Activated CD4-positive, alpha-beta T cell treated with anti-CD3 and anti-CD28 coated beads, Interleukin-2, amount 50 U/mL, for 4 hours (primary cell): ENCODE data around the gene SCAPER.
"Not testable (repeated sequence)": the region's sequence is repeated elsewhere in the genome, so short reads cannot be mapped to it uniquely, and the experiment has no call there.

Experiments
- DNase-seq, 2 experiments: peaks; one replicate each; pipeline ENCODE4 v3.0.0-alpha.2; 2020

Gene SCAPER

GRCh38 chr15:76860201-76860600 lies 44.9 kb downstream of the SCAPER start:
- DNase-seq = no peak

GRCh38 chr15:76850367-76850766 lies 54.8 kb downstream of the SCAPER start:
- not testable (repeated sequence) for DNase-seq

GRCh38 chr15:76846782-76847181 lies 58.4 kb downstream of the SCAPER start:
- DNase-seq = no peak

DNA sequence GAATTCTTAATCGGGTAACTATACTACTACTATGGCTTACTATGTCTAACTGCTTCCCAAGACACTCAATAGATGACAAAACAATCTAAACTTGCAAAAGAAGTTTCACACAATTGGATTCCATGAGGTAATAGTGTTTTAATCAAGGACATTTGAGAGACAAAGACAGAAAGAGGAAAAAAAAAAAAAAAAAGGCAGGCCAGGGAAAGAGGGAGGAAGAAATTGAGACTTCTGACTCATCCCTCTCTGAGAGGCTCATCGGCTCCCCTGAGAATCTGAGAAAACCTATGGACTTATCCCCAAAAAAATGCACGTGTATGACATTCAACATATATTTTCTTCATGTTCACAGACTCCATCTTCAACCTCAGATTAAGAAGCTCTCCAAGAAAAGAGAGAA lies 61.0 kb downstream of the SCAPER start:
- no peak for DNase-seq

GRCh38 chr15:76843269-76843668 lies 61.9 kb downstream of the SCAPER start:
- DNase-seq = no peak

DNA sequence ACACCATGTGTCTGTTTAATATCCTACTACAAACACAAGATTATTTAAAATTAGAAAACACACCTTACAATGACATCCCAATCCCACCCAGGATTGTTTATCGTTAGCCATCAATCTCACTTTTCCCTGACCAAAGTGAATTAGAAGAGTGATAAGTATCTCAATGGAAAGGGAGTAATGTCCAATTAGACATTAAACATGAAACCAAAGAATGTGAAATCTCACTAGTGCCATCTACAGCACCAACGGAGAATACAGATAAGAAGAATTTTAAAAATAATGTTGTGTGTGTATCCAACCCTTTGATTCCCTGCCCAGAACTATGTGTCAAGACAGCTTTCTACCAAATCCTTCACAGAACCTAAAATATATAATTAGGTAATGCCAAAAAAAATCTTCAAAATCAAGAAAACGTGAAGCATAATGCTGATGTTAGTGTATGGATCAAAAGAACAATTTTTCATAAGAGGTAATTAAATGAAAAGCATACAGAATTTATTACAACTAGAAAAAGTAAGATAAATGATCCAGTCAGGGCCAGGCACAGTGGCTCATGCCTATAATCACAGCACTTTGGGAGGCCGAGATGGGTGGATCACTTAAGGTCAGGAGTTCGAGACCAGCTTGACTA lies 64.2 kb downstream of the SCAPER start:
- DNase-seq = no peak

- DNase-seq = no peak
Measured at GRCh38 chr15:76839173-76839572, 66.0 kb downstream of the SCAPER start.

- DNase-seq = no peak
Measured at GRCh38 chr15:76837474-76837873, 67.7 kb downstream of the SCAPER start.

DNA sequence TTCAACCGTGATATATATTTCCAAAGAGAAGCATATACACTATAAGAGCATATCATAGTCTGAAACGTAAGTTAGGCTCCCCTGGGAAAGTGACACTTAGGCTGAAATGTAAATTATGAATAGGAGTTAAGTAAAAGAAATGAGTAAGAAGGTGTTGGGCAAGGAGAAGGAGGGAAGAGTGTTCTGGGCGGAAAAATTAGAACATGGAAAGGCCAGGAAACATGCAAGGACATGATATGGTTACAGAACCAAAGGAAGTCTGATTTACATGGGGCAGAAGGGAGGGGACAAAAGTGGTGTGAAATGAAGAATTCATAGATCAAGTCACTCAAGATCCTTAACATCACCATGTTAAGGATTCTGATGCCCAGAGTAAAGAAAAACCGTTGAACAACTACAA lies 75.2 kb downstream of the SCAPER start:
- DNase-seq = no peak

DNA sequence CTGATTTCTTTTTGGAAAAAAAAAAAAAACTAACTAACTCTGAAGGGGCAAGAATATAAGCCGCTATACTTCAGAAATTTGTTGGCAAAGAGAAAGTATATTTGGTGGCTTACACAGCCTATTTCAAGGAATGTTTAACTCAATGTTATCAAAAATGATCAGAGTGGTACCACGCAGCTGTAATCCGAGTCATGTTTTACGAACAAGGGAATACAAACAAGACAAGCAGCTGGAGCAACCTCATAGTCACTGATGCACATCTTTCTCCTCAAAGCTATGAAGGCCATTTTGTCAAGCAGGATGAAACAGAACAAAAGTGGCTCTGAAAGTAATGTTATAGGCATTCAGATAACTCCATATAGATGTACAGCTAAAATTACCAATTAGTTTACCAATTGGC lies 81.2 kb downstream of the SCAPER start:
- DNase-seq = no peak

DNA sequence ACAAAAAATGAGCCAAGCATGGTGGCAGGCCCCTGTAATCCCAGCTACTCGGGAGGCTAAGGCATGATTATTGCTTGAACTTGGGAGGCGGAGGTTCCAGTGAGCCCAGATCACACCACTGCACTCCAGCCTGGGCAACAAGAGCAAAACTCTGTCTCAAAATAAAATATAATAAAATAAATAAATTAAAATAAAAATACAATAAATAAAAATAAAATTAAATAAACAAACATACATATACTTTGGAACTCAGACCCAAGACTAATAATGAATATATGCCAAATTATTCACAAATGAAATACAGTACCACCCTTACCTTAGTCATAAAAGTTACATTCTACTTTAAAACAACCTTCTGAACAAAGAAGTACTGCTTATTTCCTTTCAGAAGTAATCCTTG lies 81.8 kb downstream of the SCAPER start:
- no peak for DNase-seq

DNA sequence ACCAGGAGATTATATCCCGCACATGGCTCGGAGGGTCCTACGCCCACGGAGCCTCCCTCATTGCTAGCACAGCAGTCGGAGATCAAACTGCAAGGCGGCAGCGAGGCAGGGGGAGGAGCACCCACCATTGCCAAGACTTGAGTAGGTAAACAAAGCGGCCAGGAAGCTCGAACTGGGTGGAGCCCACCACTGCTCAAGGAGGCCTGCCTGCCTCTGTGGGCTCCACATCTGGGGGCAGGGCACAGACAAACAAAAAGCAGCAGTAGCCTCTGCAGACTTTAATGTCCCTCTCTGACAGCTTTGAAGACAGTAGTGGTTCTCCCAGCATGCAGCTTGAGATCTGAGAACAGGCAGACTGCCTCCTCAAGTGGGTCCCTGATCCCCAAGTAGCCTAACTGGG lies 86.2 kb downstream of the SCAPER start:
- not testable (repeated sequence) for DNase-seq

- no peak for DNase-seq
Measured at GRCh38 chr15:76815421-76815820, 89.7 kb downstream of the SCAPER start.

DNA sequence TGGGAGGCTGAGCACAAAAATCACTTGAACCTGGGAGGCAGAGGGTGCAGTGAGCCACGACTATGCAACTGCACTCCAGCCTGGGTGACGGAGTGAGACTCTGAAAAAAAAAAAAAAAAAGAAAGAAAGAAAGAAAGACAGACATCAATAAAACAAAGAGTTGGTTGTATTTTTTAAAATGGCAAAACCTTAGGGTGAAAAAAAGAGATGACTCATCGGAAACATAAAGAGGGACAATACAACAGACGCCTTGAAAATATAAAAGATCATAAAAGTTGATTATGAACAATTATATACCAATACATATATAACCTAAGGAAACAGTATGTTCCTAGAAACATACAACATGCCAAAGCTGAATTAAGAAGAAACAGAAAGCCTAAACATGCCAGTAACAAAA lies 92.8 kb downstream of the SCAPER start:
- DNase-seq = no peak

GRCh38 chr15:76809412-76810103 lies 95.6 kb downstream of the SCAPER start:
- DNase-seq = no peak

GRCh38 chr15:76803049-76803571 lies 102.0 kb downstream of the SCAPER start:
- DNase-seq = no peak

DNA sequence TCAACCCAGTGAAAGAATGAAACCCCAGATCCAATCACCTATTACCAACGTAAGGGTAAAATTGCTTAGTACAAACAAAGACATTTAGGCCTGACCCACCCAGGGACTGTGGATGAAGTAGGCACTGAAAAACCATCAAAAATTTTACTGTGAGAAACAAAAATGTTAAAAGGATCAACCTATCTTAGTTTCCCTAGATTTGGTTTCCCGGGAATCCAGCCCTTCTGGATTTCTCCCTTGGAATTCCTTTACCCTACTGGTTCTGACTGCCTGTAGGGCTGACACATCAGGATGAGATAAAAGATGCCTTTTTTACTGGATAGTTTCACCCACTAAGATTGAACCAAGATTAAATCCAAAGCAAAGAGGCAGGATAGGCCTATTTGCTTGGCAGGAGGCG lies 102.7 kb downstream of the SCAPER start:
- no peak for DNase-seq

GRCh38 chr15:76799760-76800159 lies 105.4 kb downstream of the SCAPER start:
- no peak for DNase-seq

DNA sequence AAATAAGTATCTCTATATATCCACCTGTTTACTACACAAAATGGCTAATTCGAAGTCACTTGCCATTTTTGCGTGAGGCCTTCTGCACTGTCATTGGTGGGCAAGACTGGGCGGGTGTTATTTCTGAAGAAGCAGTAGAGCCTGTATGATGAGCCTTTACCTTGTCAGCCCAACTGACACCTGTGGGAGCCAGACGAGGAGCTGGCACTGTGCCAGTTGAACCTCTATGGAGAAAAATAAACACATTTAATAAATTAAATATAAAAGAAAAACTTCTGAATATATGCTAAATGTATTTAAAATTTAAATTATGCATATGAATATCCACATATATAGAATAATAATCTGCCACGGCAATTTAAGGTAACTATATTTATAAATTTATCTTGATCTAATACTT lies 109.9 kb downstream of the SCAPER start:
- DNase-seq = no peak

DNA sequence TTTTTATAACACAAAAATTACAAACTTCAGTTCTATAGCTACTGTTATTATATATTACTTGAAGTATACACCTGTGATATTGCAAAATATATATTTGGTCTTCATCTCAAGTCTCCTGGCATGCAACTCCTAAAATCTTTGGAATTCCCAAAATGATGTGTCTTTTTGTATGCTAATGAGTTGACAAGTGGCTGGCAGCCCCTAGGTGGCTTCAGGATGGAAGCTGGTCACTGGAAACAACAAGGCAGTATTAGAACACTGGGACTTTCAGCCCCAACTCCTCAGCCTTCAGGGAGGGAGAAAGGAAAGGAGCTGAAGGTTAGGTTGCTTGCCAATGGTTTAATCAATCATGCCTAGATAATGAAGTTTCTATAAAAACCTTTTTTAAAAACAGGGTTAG lies 112.0 kb downstream of the SCAPER start:
- no peak for DNase-seq

GRCh38 chr15:76791511-76791910 lies 113.6 kb downstream of the SCAPER start:
- no peak for DNase-seq

- no peak for DNase-seq
Measured at GRCh38 chr15:76787273-76787672, 117.9 kb downstream of the SCAPER start.

DNA sequence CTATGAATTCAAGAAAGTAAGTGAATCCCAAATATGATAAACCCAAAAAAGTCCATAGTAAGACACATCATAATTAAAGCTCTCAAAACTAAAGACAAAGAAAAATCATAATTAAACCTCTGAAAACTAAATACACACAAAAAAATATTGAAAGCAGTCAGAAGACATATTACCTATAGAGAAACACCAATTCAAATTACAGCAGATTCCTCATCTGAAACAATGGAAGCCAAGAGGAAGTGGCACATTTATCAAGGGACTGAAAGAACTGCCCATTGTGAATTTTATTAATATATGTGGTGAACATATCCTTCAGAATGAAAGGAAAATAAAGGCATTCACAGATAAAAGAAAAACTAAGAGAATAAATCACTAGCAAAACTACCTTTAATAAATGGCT lies 128.2 kb downstream of the SCAPER start:
- DNase-seq = no peak

- DNase-seq = no peak
Measured at GRCh38 chr15:76776480-76776879, 128.7 kb downstream of the SCAPER start.

GRCh38 chr15:76773234-76773633 lies 131.9 kb downstream of the SCAPER start:
- DNase-seq = no peak
